CD4-positive, alpha-beta memory T cell (primary cell): ENCODE results near the gene PAM16. TPM values are rescaled to one million over a fixed set of nuclear protein-coding genes. Genes with fewer than 3 reads are reported as not detected.

Experiments
- CTCF ChIA-PET: fragments of 350-600 bp; sonication (Branson Sonifier 250); formaldehyde crosslinking; loops from one replicate; lab custom pipeline; 2021; ENCODE audit warnings: inconsistent platforms; ENCODE audit not compliant: partially characterized antibody; lab: Charles Lee
- POLR2A ChIA-PET: fragments of 350-600 bp; sonication (Branson Sonifier 250); formaldehyde crosslinking; loops from one replicate; lab custom pipeline; 2021; ENCODE audit not compliant: partially characterized antibody; lab: Charles Lee
- DNase-seq, 5 donors: peaks; one replicate each; pipeline versions ENCODE4 v3.0.0 to v3.0.0-alpha.2; 2020 to 2022; ENCODE audit warnings: mixed read lengths in 1 of 5
- H3K27ac ChIP-seq: one replicate; pipeline ENCODE4 v1.7.0; 2013; ENCODE audit warnings: low read depth, low read length
- H3K27me3 ChIP-seq: 2 replicates; pipeline ENCODE4 v1.7.0; 2013; ENCODE audit warnings: mild to moderate bottlenecking, low read length, moderate library complexity; ENCODE audit not compliant: insufficient read depth
- H3K36me3 ChIP-seq: 2 replicates; pipeline ENCODE4 v1.7.0; 2013; ENCODE audit warnings: mild to moderate bottlenecking, low read length, moderate library complexity; ENCODE audit not compliant: insufficient read depth
- H3K4me1 ChIP-seq: 2 replicates; pipeline ENCODE4 v1.7.0; 2013; ENCODE audit warnings: mild to moderate bottlenecking, low read length, moderate library complexity; ENCODE audit not compliant: insufficient read depth
- H3K4me3 ChIP-seq, 2 donors: one replicate each; pipeline ENCODE4 v1.7.0; 2013; ENCODE audit warnings: low read length in 2 of 2, mild to moderate bottlenecking in 1 of 2
- H3K9me3 ChIP-seq, 2 donors: one replicate each; pipeline ENCODE4 v1.7.0; 2013; ENCODE audit warnings: low read length in 2 of 2, control low read depth in 1 of 2; ENCODE audit not compliant: control insufficient read depth in 1 of 2
- H3K27ac Mint-ChIP-seq, 7 donors: one replicate each; pipeline ENCODE4 v1.8.0; 2020 to 2021; ENCODE audit warnings: mixed read lengths in 7 of 7, mild to moderate bottlenecking in 6 of 7, inconsistent platforms in 3 of 7, moderate library complexity in 3 of 7
- H3K27me3 Mint-ChIP-seq, 2 donors: one replicate each; pipeline ENCODE4 v1.8.0; 2020 to 2021; ENCODE audit warnings: mixed read lengths in 2 of 2
- H3K36me3 Mint-ChIP-seq, 2 donors: one replicate each; pipeline ENCODE4 v1.8.0; 2020 to 2021; ENCODE audit warnings: mixed read lengths in 2 of 2, inconsistent platforms in 1 of 2, mild to moderate bottlenecking in 1 of 2
- H3K4me1 Mint-ChIP-seq, 4 donors: one replicate each; pipeline ENCODE4 v1.8.0; 2020 to 2021; ENCODE audit warnings: mixed read lengths in 4 of 4, mild to moderate bottlenecking in 1 of 4
- H3K4me3 Mint-ChIP-seq, 8 donors: one replicate each; pipeline ENCODE4 v1.8.0; 2020 to 2021; ENCODE audit warnings: mixed read lengths in 8 of 8, mild to moderate bottlenecking in 7 of 8, moderate library complexity in 6 of 8, inconsistent platforms in 3 of 8
- H3K9me3 Mint-ChIP-seq, 8 donors: one replicate each; pipeline ENCODE4 v1.8.0; 2020 to 2021; ENCODE audit warnings: mixed read lengths in 8 of 8, mild to moderate bottlenecking in 5 of 8, inconsistent platforms in 3 of 8, moderate library complexity in 1 of 8
- intact Hi-C: fragments of 100-400 bp; cut with micrococcal nuclease; formaldehyde crosslinking; loops from one replicate; pipeline ENCODE4 v1.15.1; 2023
- polyA plus RNA-seq, 2 donors: library from polyadenylated mRNA; unstranded; fragments of 300-500 nt; fragmentation: Illumina TruSeq; gene quantifications; one replicate each; pipeline ENCODE4 v1.2.3, GENCODE V29; 2021
- total RNA-seq, 2 experiments: library from RNA; stranded (reverse); gene quantifications; one replicate each; pipeline ENCODE4 v1.2.3, GENCODE V29; 2021

Gene PAM16
- total and polyA plus RNA-seq, 4 experiments from 2014 or later, result 34.6 to 54.8 (median 36.7) TPM

DNA sequence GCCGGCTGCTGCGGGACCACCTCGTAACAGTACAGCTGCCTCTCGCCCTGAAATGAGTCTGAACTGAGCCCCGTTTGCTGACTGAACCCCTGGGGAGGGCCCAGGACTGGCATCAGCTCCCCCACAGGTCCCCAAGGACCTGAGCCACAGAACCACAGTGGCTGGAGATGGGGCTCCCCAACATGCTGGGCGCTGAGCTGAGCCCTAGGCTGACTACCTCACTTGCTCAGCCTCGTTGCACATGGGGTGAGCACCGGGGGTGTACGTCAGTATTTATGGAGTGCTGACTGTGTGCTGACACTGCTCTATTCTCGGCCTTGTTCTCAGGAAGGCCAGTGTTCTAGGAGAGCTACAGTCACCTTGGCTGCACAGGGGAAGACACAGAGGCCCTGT, 13.9 kb upstream of the PAM16 start:
- peaks cover 1 to 16% (median 6%) of the 10 kb centered on the region in 4 donors for H3K4me1 Mint-ChIP-seq
- Histone ChIP-seq H3K4me1 (peaks cover 1% of the 10 kb centered on the region), H3K27me3 (no peaks in the 10 kb centered on the region), H3K27ac (no peak overlapping the region), H3K36me3 (peaks cover 47% of the 10 kb centered on the region), H3K4me3 (no peak overlapping the region), H3K9me3 (no peaks in the 10 kb centered on the region)
- H3K9me3 Mint-ChIP-seq, result no peaks in the 10 kb centered on the region
- no peaks in the 10 kb centered on the region for H3K27me3 Mint-ChIP-seq
- H3K4me3 Mint-ChIP-seq, result no peak overlapping the region
- ChIA-PET CTCF (interaction anchor here (0.8 kb wide), 1 partner anchor 37 kb away, joined by 3 read pairs; no protein-coding TSS in a partner anchor), POLR2A (interaction anchor here (1.4 kb wide), 1 partner anchor 14 kb away, joined by 4 read pairs; no protein-coding TSS in a partner anchor)
- peaks cover 11 to 58% of the 10 kb centered on the region in 2 donors for H3K36me3 Mint-ChIP-seq
- DNase-seq, result no peak
- intact Hi-C loops, result no loop called here
- H3K27ac Mint-ChIP-seq, result peak overlapping the region in 1 of 7 donors; percentile 85

DNA sequence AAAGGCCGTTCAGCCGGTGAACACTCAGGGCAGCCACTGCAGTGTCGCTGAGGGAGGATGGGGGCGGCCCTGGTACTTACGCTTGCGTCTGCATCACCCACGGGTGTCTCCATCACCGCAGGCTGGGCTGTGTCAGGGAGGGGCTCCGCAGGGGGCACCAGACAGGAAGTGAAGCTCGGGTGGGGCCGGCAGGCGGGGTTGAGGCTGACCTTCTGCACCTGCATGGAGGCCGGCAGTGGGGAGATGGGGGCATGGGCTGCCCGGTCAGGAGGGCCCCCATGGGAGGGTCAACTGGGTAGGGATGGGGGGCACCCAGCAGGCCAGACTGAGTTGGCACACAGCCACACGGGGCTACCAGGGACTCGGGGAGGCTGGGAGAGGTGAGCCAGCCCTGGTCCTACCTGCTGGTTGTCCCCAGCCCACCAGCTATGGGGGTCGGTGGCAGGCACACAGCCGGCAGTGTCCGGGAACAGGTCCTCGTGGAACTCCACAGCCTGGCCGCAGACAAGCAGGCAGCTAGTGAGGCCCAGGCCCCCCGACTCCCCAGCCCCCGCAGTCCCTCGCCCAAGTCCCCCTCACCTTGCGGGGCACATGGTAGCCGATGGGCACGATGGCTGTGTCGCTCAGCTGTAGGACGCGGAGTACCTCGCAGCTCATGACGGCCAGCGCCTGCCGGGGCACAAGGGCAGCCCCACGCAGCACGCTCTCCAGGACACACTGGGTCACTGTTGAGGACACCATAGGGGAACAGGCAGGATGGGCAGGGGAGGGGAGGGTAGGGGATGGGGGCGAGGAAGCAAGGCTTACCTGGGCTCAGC, 13.3 kb upstream of the PAM16 start:
- Histone ChIP-seq H3K27me3 (no peaks in the 10 kb centered on the region), H3K27ac (no peak overlapping the region), H3K4me3 (no peak overlapping the region), H3K36me3 (peaks cover 49% of the 10 kb centered on the region), H3K4me1 (no peaks in the 10 kb centered on the region), H3K9me3 (no peaks in the 10 kb centered on the region)
- no peak overlapping the region for H3K4me3 Mint-ChIP-seq
- peak overlapping the region in 2 of 7 donors; percentile 22 to 73 for H3K27ac Mint-ChIP-seq
- no peaks in the 10 kb centered on the region for H3K27me3 Mint-ChIP-seq
- H3K4me1 Mint-ChIP-seq, result peaks cover 1 to 14% (median 7%) of the 10 kb centered on the region in 4 donors
- no peaks in the 10 kb centered on the region for H3K9me3 Mint-ChIP-seq
- POLR2A ChIA-PET, result interaction anchor here (1.4 kb wide), 1 partner anchor 15 kb away, joined by 4 read pairs; no protein-coding TSS in a partner anchor
- H3K36me3 Mint-ChIP-seq, result peaks cover 11 to 59% of the 10 kb centered on the region in 2 donors
- DNase-seq, result no peak
- CTCF ChIA-PET, result interaction anchor here (0.8 to 0.9 kb wide), 2 partner anchors 38 to 39 kb away, joined by 3 read pairs; no protein-coding TSS in a partner anchor
- intact Hi-C loops, result no loop called here

DNA sequence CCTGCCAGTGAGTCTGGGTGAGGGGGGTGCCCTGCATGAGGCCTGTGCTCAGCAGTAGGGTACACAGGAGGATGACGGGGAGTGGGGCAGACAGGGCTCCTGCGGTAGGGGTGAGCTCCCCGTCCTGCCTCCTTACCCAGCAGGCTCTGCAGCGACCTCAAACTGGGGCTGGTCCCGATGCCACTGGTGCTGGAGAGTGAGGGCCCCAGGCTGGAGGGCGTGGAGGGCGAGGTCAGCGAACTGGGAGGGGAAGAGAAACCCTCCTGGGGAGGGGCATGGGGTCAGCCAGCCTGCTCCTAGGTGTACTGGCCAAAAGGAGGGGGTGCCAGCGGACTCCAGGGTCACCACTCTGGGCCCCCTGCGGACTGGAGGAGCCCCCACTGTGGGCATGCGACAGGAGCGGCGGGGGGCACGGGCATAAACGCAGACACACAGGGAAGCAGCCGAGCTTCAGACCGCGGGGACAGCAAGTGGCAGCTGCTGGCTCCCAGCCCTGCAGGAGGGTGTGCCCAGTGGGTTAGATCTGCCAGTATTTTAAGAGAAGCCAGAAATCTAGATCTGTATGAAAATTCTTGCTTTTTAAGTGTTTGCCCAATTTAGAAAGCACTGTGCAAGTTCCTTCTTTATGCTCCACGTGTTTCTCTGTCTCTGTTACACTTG, 11.5 kb upstream of the PAM16 start:
- H3K4me3 ChIP-seq, result no peak overlapping the region
- peak overlapping the region in 1 of 7 donors; percentile 73 for H3K27ac Mint-ChIP-seq
- intact Hi-C loops, result no loop called here
- H3K9me3 ChIP-seq, result no peaks in the 10 kb centered on the region
- H3K4me3 Mint-ChIP-seq, result no peak overlapping the region
- H3K4me1 ChIP-seq, result no peaks in the 10 kb centered on the region
- H3K27me3 ChIP-seq, result no peaks in the 10 kb centered on the region
- no peaks in the 10 kb centered on the region for H3K27me3 Mint-ChIP-seq
- POLR2A ChIA-PET, result interaction anchor here (1.2 to 1.6 kb wide), 2 partner anchors 9 to 12 kb away, joined by 3 to 4 read pairs; partner anchors contain the start of genes PAM16 and VASN
- H3K27ac ChIP-seq, result no peak overlapping the region
- H3K36me3 Mint-ChIP-seq, result peaks cover 16 to 66% of the 10 kb centered on the region in 2 donors
- no peaks in the 10 kb centered on the region for H3K9me3 Mint-ChIP-seq
- DNase-seq, result no peak
- H3K4me1 Mint-ChIP-seq, result peaks cover 0 to 6% (median 3%) of the 10 kb centered on the region in 4 donors
- CTCF ChIA-PET, result no interaction called here
- peaks cover 61% of the 10 kb centered on the region for H3K36me3 ChIP-seq

DNA sequence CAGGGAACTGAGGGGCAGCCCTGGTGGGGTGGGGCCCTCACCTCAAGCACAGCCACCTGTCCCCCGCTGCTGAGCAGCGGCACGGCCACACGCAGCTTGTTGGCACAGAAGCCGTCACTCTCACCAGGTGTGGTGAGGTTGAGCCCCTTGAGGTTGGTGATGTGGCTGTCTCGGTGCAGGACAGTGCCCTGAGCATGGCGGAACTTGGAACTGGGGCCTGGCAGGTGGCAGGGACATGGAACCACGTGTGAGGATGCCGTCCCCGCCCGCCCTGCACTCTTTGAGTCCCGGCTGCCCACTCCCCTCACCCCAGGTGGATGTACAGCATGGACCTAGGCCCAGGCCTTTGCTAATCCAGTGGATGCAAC, 10.8 kb upstream of the PAM16 start:
- Mint-ChIP-seq H3K4me3 (no peak overlapping the region), H3K36me3 (peaks cover 11 to 66% of the 10 kb centered on the region in 2 donors), H3K27ac (peak overlapping the region in 2 of 7 donors; percentile 19 to 73), H3K27me3 (no peaks in the 10 kb centered on the region), H3K4me1 (peaks cover 0 to 4% (median 0%) of the 10 kb centered on the region in 4 donors), H3K9me3 (no peaks in the 10 kb centered on the region)
- ChIA-PET POLR2A (interaction anchor here (1.0 to 1.6 kb wide), 3 partner anchors 9 to 99 kb away, joined by 3 to 4 read pairs (median 3); partner anchors contain the start of genes PAM16 and VASN), CTCF (interaction anchor here (1.3 kb wide), 1 partner anchor 48 kb away, joined by 4 read pairs; no protein-coding TSS in a partner anchor)
- Histone ChIP-seq H3K36me3 (peaks cover 60% of the 10 kb centered on the region), H3K27me3 (no peaks in the 10 kb centered on the region), H3K27ac (no peak overlapping the region), H3K9me3 (no peaks in the 10 kb centered on the region), H3K4me3 (no peak overlapping the region), H3K4me1 (no peaks in the 10 kb centered on the region)
- no peak for DNase-seq
- intact Hi-C loops, result no loop called here

DNA sequence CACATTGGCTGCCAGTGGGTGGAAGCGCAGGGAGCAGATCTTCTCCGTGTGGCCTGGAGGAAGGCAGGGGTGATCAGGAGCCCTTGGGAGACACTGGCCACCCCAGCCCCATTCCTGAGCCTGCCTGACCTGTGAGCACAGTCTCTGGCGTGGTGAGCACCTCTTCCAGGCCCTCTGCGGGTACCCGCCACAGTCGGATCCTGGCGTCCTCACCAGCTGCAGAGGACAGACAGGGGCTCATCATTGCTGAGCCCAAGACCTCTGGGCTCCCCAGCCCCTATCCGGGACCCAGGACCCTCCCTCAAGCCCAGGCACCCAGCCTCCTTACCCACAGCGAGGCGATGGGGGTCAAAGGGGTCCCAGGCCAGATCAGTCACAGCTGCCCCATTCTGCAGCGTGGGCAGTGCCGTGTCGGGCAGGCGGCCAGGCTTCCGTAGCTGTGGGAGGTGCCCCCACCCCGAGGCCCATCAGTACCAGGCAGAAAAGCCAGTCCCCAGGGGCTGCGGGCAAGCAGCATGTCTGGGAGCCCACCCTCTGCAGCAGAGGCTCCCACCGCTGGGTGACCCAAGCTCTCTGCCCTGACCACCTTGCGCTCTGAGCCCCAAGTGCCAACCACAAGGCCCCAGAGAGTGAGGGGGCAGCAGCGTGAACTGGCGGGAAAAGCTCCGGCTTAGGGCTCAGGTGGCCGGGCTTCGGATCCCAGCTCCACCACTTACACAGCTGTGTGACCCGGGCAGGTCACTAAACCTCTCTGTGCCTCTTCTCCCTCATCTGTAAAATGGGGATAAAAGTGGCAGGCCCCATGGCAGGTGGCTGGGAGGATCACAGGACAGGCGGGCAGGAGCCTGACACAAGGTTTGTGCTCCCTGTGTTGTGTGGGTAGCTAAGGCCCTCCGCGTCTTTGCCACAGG, 10.2 kb upstream of the PAM16 start:
- peaks cover 8 to 68% of the 10 kb centered on the region in 2 donors for H3K36me3 Mint-ChIP-seq
- no peak overlapping the region for H3K27ac ChIP-seq
- H3K27ac Mint-ChIP-seq, result peak overlapping the region in 3 of 7 donors; percentile 19 to 73 (median 36)
- H3K36me3 ChIP-seq, result peaks cover 63% of the 10 kb centered on the region
- peaks cover 0 to 3% (median 0%) of the 10 kb centered on the region in 4 donors for H3K4me1 Mint-ChIP-seq
- H3K4me1 ChIP-seq, result no peaks in the 10 kb centered on the region
- no peaks in the 10 kb centered on the region for H3K27me3 ChIP-seq
- ChIA-PET CTCF (interaction anchor here (0.9 to 3.4 kb wide), 3 partner anchors 41 to 211 kb away, joined by 3 to 20 read pairs (median 4); no protein-coding TSS in a partner anchor), POLR2A (interaction anchor here (1.0 to 1.6 kb wide), 3 partner anchors 10 to 99 kb away, joined by 3 to 4 read pairs (median 3); partner anchors contain the start of genes PAM16 and VASN)
- H3K27me3 Mint-ChIP-seq, result no peaks in the 10 kb centered on the region
- no peak overlapping the region for H3K4me3 Mint-ChIP-seq
- intact Hi-C loops, result no loop called here
- no peaks in the 10 kb centered on the region for H3K9me3 Mint-ChIP-seq
- no peak overlapping the region for H3K4me3 ChIP-seq
- DNase-seq, result no peak
- no peaks in the 10 kb centered on the region for H3K9me3 ChIP-seq

DNA sequence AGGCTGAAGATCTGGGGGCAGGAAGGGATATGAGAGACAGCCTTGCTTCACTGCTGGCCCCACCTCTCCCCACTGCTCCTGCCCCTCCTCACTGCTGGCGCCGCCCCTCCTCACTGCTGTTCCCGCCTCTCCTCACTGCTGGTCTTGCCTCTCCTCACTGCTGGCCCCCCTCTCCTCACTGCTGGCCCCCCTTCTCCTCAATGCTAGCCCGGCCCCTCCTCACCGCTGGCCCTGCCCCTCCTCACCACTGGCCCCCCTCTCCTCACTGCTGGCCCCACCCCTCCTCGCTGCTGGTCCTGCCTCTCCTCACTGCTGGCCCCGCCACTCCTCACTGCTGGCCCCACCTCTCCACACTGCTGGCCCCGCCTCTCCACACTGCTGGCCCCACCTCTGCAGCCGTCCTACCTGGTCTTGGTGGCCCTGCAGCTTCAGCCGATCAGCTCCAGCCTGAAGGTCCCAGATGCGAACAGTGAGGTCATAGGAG, 9.5 kb upstream of the PAM16 start:
- Histone ChIP-seq H3K4me3 (no peak overlapping the region), H3K27me3 (no peaks in the 10 kb centered on the region), H3K4me1 (no peaks in the 10 kb centered on the region), H3K27ac (no peak overlapping the region), H3K36me3 (peaks cover 62% of the 10 kb centered on the region), H3K9me3 (no peaks in the 10 kb centered on the region)
- Mint-ChIP-seq H3K4me3 (no peak overlapping the region), H3K4me1 (peaks cover 0 to 3% (median 0%) of the 10 kb centered on the region in 4 donors), H3K9me3 (no peaks in the 10 kb centered on the region), H3K27ac (peak overlapping the region in 3 of 7 donors; percentile 6 to 68 (median 36)), H3K36me3 (peaks cover 8 to 64% of the 10 kb centered on the region in 2 donors), H3K27me3 (no peaks in the 10 kb centered on the region)
- intact Hi-C loops, result no loop called here
- peak in 1 of 5 donors; percentile 62 for DNase-seq
- CTCF ChIA-PET, result interaction anchor here (0.9 to 3.4 kb wide), 4 partner anchors 42 to 212 kb away, joined by 3 to 20 read pairs (median 4); partner anchors contain the start of gene C16orf96
- POLR2A ChIA-PET, result interaction anchor here (1.6 kb wide), 1 partner anchor 11 kb away, joined by 3 read pairs; the partner anchor contains the start of gene VASN
